Stimulated activated naive CD8-positive, alpha-beta T cell treated with anti-CD3 and anti-CD28 coated beads, Interleukin-15, Interleukin-2, amounts not matched to agents 100 U/mL and 50 U/mL, for 24 hours (primary cell): ENCODE results near the gene GUF1.

Experiments
- ATAC-seq: fragments of 150-1000 bp; cut with Tn5 transposase; one replicate; pipeline ENCODE4 v1.10.0; 2021
- DNase-seq: peaks from one replicate; pipeline ENCODE4 v3.0.0; 2021

The GUF1 gene

GRCh38 chr4:44678094-44679041 is at the start of gene GUF1:
TSS of gene GUF1 (plus strand) at chr4:44678420. CDS start at chr4:44678623, 203 bp downstream.
- DNase-seq, result peak; percentile 88
- ATAC-seq, result peak; percentile 95

GRCh38 chr4:44629280-44629866 is 48.8 kb upstream of the GUF1 start:
- peak; percentile 19 for DNase-seq
- peak; percentile 82 for ATAC-seq

GRCh38 chr4:44632089-44632488 is 46.1 kb upstream of the GUF1 start:
- ATAC-seq, result no peak
- DNase-seq, result no peak

- DNase-seq (no peak), ATAC-seq (no peak)
Observed at GRCh38 chr4:44632733-44633132, 45.5 kb upstream of the GUF1 start.

GRCh38 chr4:44638091-44638490 is 40.1 kb upstream of the GUF1 start:
- DNase-seq (no peak), ATAC-seq (no peak)

- no peak for ATAC-seq
Observed at GRCh38 chr4:44646151-44646550, 32.1 kb upstream of the GUF1 start.

GRCh38 chr4:44651425-44651824 is 26.8 kb upstream of the GUF1 start, which contains the start of gene YIPF7:
TSS of gene YIPF7 (minus strand) at chr4:44651625. CDS start at chr4:44650100, 1,525 bp downstream.
- ATAC-seq (no peak), DNase-seq (no peak)

More at GRCh38 chr4:44646151-44646550, 32.1 kb upstream of the GUF1 start:
- DNase-seq, result no peak

GRCh38 chr4:44652002-44652401 is 26.2 kb upstream of the GUF1 start:
- DNase-seq (no peak), ATAC-seq (no peak)

- DNase-seq (no peak), ATAC-seq (no peak)
Observed at GRCh38 chr4:44660396-44660795, 17.8 kb upstream of the GUF1 start.

- no peak for ATAC-seq
- DNase-seq, result no peak
Observed at GRCh38 chr4:44661940-44662622, 16.1 kb upstream of the GUF1 start.

- DNase-seq (no peak), ATAC-seq (no peak)
Observed at GRCh38 chr4:44662623-44663005, 15.6 kb upstream of the GUF1 start.

GRCh38 chr4:44663539-44664263 is 14.5 kb upstream of the GUF1 start:
- DNase-seq (no peak), ATAC-seq (no peak)

GRCh38 chr4:44668526-44668925 is 9.7 kb upstream of the GUF1 start:
- ATAC-seq (no peak), DNase-seq (no peak)

GRCh38 chr4:44670506-44671199 is 7.6 kb upstream of the GUF1 start:
- DNase-seq (no peak), ATAC-seq (no peak)

- no peak for DNase-seq
- ATAC-seq, result no peak
Observed at GRCh38 chr4:44671636-44672035, 6.6 kb upstream of the GUF1 start.

- no peak for ATAC-seq
- no peak for DNase-seq
Observed at GRCh38 chr4:44674471-44674870, 3.7 kb upstream of the GUF1 start.

GRCh38 chr4:44675366-44675765 is 2.9 kb upstream of the GUF1 start:
- no peak for ATAC-seq
- no peak for DNase-seq

GRCh38 chr4:44679060-44679459 is 840 bp downstream of the GUF1 start:
- no peak for ATAC-seq
- DNase-seq, result no peak

- DNase-seq (no peak), ATAC-seq (no peak)
Observed at GRCh38 chr4:44684648-44685047, 6.4 kb downstream of the GUF1 start.

- DNase-seq (no peak), ATAC-seq (no peak)
Observed at GRCh38 chr4:44700427-44700826, 22.2 kb downstream of the GUF1 start.

- no peak for ATAC-seq
- no peak for DNase-seq
Observed at GRCh38 chr4:44701037-44701436, 22.8 kb downstream of the GUF1 start.

GRCh38 chr4:44704673-44705072 is 26.5 kb downstream of the GUF1 start:
- ATAC-seq, result no peak
- DNase-seq, result no peak
